ENCODE data around the gene RHEX. TPM values are rescaled to one million over a fixed set of nuclear protein-coding genes. Genes with fewer than 3 reads are reported as not detected.

Gene RHEX
- total RNA-seq, 1 donor from 2014 or later: not detected

DNA sequence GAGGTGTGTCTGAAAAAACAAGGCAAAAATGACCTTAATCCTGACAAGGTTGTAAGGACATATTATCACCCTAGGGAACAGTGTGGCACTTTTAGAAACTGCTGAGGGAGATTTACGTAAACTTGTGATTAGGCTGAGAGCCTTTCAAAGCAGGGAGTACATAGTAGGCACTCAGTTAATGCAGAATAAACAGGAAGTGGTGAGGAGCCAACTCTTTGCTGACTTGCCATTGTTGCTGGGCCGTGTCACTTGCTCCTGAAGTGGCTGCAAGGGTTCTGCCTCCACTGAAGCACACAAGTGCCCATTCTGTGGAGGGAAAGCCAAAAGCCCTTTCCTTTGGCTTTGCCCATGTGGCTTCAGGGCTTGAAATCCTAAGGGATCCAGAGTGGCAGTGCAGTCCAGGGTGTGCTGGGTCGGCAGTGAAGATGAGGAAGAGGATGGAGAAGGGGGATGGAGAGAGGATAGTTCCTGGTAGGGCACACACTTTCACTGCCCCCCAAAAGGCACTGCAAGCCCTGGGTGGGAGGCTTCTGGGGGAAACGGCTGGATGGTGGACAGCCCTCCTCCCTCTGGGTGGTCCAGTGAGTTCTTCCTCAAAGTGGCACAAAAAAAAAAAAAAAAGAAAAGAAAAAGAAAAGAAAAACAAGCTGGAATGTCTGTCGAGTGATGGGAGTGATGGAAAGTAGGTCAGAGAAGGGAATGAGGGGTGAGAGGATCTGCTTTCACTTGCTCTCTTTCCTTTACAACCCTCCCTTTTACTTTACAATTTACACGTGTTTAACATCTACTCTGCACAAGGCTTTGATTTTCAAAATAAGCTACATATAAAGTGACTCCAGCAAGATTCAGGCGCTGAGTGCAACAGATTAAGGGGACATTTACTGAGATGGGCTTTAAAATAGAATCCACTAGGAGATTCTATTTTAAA, 13.7 kb upstream of the RHEX start:
- Histone ChIP-seq H3K9me3 (ENCODE audit: insufficient read depth, low read depth, low read length) (no peaks in the 10 kb centered on the region), H3K4me3 (ENCODE audit: insufficient read depth, low read depth, low read length) (no peak overlapping the region), H4K20me1 (ENCODE audit: insufficient read depth, low read length) (no peaks in the 10 kb centered on the region), H3K79me2 (ENCODE audit: insufficient read depth, low read length) (no peaks in the 10 kb centered on the region), H3K27ac (ENCODE audit: low read depth, low read length) (no peak overlapping the region), H3K9ac (ENCODE audit: low read length) (no peak overlapping the region), H3K27me3 (ENCODE audit: insufficient read depth, low read length) (peaks cover 59% of the 10 kb centered on the region), H3K4me2 (ENCODE audit: low read length) (no peak overlapping the region), H3K4me1 (ENCODE audit: insufficient read depth, low read length) (no peaks in the 10 kb centered on the region), H2AFZ (ENCODE audit: low read depth, low read length) (no peak overlapping the region), H3K36me3 (ENCODE audit: insufficient read depth, low read length) (no peaks in the 10 kb centered on the region)
- TF ChIP-seq, protein P1, sequence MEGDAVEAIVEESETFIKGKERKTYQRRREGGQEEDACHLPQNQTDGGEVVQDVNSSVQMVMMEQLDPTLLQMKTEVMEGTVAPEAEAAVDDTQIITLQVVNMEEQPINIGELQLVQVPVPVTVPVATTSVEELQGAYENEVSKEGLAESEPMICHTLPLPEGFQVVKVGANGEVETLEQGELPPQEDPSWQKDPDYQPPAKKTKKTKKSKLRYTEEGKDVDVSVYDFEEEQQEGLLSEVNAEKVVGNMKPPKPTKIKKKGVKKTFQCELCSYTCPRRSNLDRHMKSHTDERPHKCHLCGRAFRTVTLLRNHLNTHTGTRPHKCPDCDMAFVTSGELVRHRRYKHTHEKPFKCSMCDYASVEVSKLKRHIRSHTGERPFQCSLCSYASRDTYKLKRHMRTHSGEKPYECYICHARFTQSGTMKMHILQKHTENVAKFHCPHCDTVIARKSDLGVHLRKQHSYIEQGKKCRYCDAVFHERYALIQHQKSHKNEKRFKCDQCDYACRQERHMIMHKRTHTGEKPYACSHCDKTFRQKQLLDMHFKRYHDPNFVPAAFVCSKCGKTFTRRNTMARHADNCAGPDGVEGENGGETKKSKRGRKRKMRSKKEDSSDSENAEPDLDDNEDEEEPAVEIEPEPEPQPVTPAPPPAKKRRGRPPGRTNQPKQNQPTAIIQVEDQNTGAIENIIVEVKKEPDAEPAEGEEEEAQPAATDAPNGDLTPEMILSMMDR (IDR thresholded peaks at IDR 0.05; ENCODE audit: insufficient read depth, low read depth, low read length): no peak
- no peak for TF ChIP-seq EZH2 (IDR thresholded peaks at IDR 0.05; ENCODE audit: insufficient read depth, low read length)
- Mint-ChIP-seq H3K4me1 (ENCODE audit: low read depth, unreplicated experiment) (peaks cover 4% of the 10 kb centered on the region), H3K4me3 (ENCODE audit: unreplicated experiment) (no peak overlapping the region), H3K9me3 (ENCODE audit: unreplicated experiment) (peaks cover under 1% of the 10 kb centered on the region), H3K27me3 (ENCODE audit: low read depth, unreplicated experiment) (peaks cover 38% of the 10 kb centered on the region), H3K27ac (ENCODE audit: unreplicated experiment) (no peak overlapping the region), H3K36me3 (ENCODE audit: low read depth, unreplicated experiment) (no peaks in the 10 kb centered on the region)
- FAIRE-seq (no peak), DNase-seq (ENCODE audit: low read depth) (no peak)

DNA sequence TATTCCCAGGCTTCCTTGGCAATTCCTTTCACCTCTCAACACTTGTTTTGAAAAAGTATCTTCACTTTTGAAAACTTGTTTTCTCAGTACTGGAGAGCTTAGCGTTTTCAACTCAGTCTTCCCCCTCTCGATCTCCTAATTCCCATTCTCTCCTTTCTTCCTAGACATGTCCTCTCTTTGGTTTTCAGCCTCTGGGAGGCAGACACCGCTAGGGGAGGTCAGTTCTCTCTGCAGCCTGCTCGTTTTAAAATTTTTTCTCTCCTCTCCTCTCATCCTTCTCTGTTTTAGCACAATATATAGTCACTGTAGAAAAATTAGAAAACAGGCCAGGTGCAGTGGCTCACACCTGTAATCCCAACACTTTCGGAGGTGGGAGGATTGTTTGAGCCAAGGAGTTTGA, 12.6 kb upstream of the RHEX start:
- H3K9ac ChIP-seq (ENCODE audit: low read length): no peak overlapping the region
- peaks cover 50% of the 10 kb centered on the region for H3K27me3 ChIP-seq (ENCODE audit: insufficient read depth, low read length)
- Mint-ChIP-seq H3K9me3 (ENCODE audit: unreplicated experiment) (no peaks in the 10 kb centered on the region), H3K4me1 (ENCODE audit: low read depth, unreplicated experiment) (peaks cover 4% of the 10 kb centered on the region), H3K27ac (ENCODE audit: unreplicated experiment) (no peak overlapping the region), H3K27me3 (ENCODE audit: low read depth, unreplicated experiment) (peaks cover 28% of the 10 kb centered on the region), H3K36me3 (ENCODE audit: low read depth, unreplicated experiment) (no peaks in the 10 kb centered on the region), H3K4me3 (ENCODE audit: unreplicated experiment) (no peak overlapping the region)
- H3K4me1 ChIP-seq (ENCODE audit: insufficient read depth, low read length): no peaks in the 10 kb centered on the region
- no peaks in the 10 kb centered on the region for H3K9me3 ChIP-seq (ENCODE audit: insufficient read depth, low read depth, low read length)
- H3K4me3 ChIP-seq (ENCODE audit: insufficient read depth, low read depth, low read length): no peak overlapping the region
- H2AFZ ChIP-seq (ENCODE audit: low read depth, low read length): no peak overlapping the region
- FAIRE-seq (no peak), DNase-seq (ENCODE audit: low read depth) (no peak)
- no peaks in the 10 kb centered on the region for H3K79me2 ChIP-seq (ENCODE audit: insufficient read depth, low read length)
- H4K20me1 ChIP-seq (ENCODE audit: insufficient read depth, low read length): no peaks in the 10 kb centered on the region
- no peak overlapping the region for H3K4me2 ChIP-seq (ENCODE audit: low read length)
- H3K36me3 ChIP-seq (ENCODE audit: insufficient read depth, low read length): no peaks in the 10 kb centered on the region
- no peak overlapping the region for H3K27ac ChIP-seq (ENCODE audit: low read depth, low read length)
- no peak for TF ChIP-seq EZH2 (IDR thresholded peaks at IDR 0.05; ENCODE audit: insufficient read depth, low read length)
- TF ChIP-seq, protein P1 (IDR thresholded peaks at IDR 0.05; ENCODE audit: insufficient read depth, low read depth, low read length): no peak

DNA sequence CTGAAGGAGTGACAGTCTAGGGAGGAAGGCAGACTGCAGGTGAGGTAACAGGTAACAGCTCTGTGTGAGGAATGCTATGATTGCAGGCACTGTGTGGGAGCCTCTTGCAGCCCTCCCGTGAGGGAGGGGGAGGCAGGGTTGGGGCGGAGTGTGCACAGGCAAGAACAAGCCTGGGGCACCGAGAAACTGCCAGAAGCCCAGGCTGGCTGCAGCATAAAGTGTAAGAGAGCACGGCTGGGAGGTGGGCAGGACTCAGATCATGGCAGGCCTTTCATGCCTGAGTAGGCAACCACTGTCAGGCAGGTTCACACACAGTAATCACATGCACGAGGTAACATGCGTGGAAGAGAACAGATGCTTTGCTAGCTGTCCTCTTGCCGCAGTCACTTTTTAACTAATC, 11.3 kb upstream of the RHEX start:
- Mint-ChIP-seq H3K27me3 (ENCODE audit: low read depth, unreplicated experiment) (peaks cover 26% of the 10 kb centered on the region), H3K9me3 (ENCODE audit: unreplicated experiment) (no peaks in the 10 kb centered on the region), H3K4me1 (ENCODE audit: low read depth, unreplicated experiment) (peaks cover 4% of the 10 kb centered on the region), H3K27ac (ENCODE audit: unreplicated experiment) (no peak overlapping the region), H3K4me3 (ENCODE audit: unreplicated experiment) (no peak overlapping the region), H3K36me3 (ENCODE audit: low read depth, unreplicated experiment) (no peaks in the 10 kb centered on the region)
- Histone ChIP-seq H2AFZ (ENCODE audit: low read depth, low read length) (peak overlapping the region; percentile 26), H4K20me1 (ENCODE audit: insufficient read depth, low read length) (no peaks in the 10 kb centered on the region), H3K9ac (ENCODE audit: low read length) (no peak overlapping the region), H3K4me3 (ENCODE audit: insufficient read depth, low read depth, low read length) (no peak overlapping the region), H3K27me3 (ENCODE audit: insufficient read depth, low read length) (peaks cover 46% of the 10 kb centered on the region), H3K4me1 (ENCODE audit: insufficient read depth, low read length) (no peaks in the 10 kb centered on the region), H3K36me3 (ENCODE audit: insufficient read depth, low read length) (no peaks in the 10 kb centered on the region), H3K4me2 (ENCODE audit: low read length) (no peak overlapping the region), H3K9me3 (ENCODE audit: insufficient read depth, low read depth, low read length) (no peaks in the 10 kb centered on the region), H3K27ac (ENCODE audit: low read depth, low read length) (no peak overlapping the region), H3K79me2 (ENCODE audit: insufficient read depth, low read length) (no peaks in the 10 kb centered on the region)
- FAIRE-seq (no peak), DNase-seq (ENCODE audit: low read depth) (no peak)
- TF ChIP-seq EZH2 (IDR thresholded peaks at IDR 0.05; ENCODE audit: insufficient read depth, low read length): no peak
- TF ChIP-seq, protein P1 (IDR thresholded peaks at IDR 0.05; ENCODE audit: insufficient read depth, low read depth, low read length): no peak
